Prostate gland (tissue), 2 donors: ENCODE measurements around the gene MAVS.
"Not testable (repeated sequence)": the region's sequence is repeated elsewhere in the genome, so short reads cannot be mapped to it uniquely, and the experiment has no call there.

Experiments
- CTCF ChIP-seq, 4 experiments: fragments of 200-600 bp in 2 of 4; fragments of 450-650 bp in 2 of 4; sonication (generic) in 2 of 4; IDR thresholded peaks; 1 replicate in 3 of 4; 2 replicates in 1 of 4; pipeline ENCODE4 v1.5.1; 2016 to 2019; ENCODE audit warnings: antibody characterized with exemption in 4 of 4, mild to moderate bottlenecking in 2 of 4, moderate library complexity in 2 of 4
- POLR2A ChIP-seq: fragments of 450-650 bp; IDR thresholded peaks from one replicate; pipeline ENCODE4 v1.6.1; 2016; ENCODE audit warnings: antibody characterized with exemption, mild to moderate bottlenecking
- POLR2AphosphoS5 ChIP-seq: sonication (generic); formaldehyde crosslinking; IDR thresholded peaks from one replicate; pipeline ENCODE4 v1.6.1; 2017; ENCODE audit warnings: antibody characterized with exemption

GRCh38 chr20:3906744-3907721 lies 60.4 kb downstream of the MAVS start:
- not testable (repeated sequence) for TF ChIP-seq POLR2A; CTCF (IDR thresholded peaks at IDR 0.05); POLR2AphosphoS5
